K562 (cell line): ENCODE results near the gene CLDND1. TPM values are rescaled to one million over a fixed set of nuclear protein-coding genes. Genes with fewer than 3 reads are reported as not detected.

ENCODE experiments used
- ATAC-seq: fragments of 200-7000 bp; cut with Tn5 transposase; 3 replicates; pipeline ENCODE4 v1.9.1; 2020; ENCODE audit warnings: moderate library complexity
- BruUV-seq: library from RNA; stranded (reverse); fragments of 400-500 nt; replicated peaks from 2 replicates; lab custom pipeline; 2021; lab: Mats Ljungman, UMichigan
- CTCF ChIA-PET: fragments of 300-600 bp; formaldehyde crosslinking; extraction: SDS; loops from one replicate; lab custom pipeline; 2021; ENCODE audit warnings: low intra/inter-chr PET ratio; lab: Yijun Ruan, JAX
- POLR2A ChIA-PET: fragments of 300-600, 350-650 bp; sonication (Branson Sonifier 250); formaldehyde crosslinking; extraction: SDS; loops from one replicate; lab custom pipeline; 2021; ENCODE audit warnings: antibody characterized with exemption, inconsistent platforms; lab: Yijun Ruan, JAX
- DNase-seq, 4 experiments: peaks; one replicate each; pipeline versions ENCODE4 v3.0.0 to v3.0.0-alpha.2; 2011 to 2018; ENCODE audit warnings: low spot score in 3 of 4, mixed read lengths in 3 of 4; ENCODE audit errors: extremely low read depth in 1 of 4
- FAIRE-seq: peaks from 2 replicates; lab custom pipeline; 2011; peaks lifted over from hg19 to GRCh38; lab: Jason Lieb, UNC
- H2AFZ ChIP-seq: 2 replicates; pipeline ENCODE4 v1.6.0; 2011; ENCODE audit warnings: low read depth, low read length, control low read depth, inconsistent platforms
- H3K27ac ChIP-seq: fragments of 200-600 bp; 3 replicates; pipeline ENCODE4 v1.8.0; 2011; ENCODE audit warnings: low read depth, mild to moderate bottlenecking, control low read depth, inconsistent platforms, low read length, moderate library complexity, mixed read lengths; ENCODE audit errors: extremely low read depth
- H3K27me3 ChIP-seq, 2 experiments: fragments of 300-600 bp in 1 of 2; 2 replicates in 1 of 2; 3 replicates in 1 of 2; pipeline versions ENCODE4 v1.6.0 to v1.8.0; 2011; ENCODE audit warnings: inconsistent platforms in 2 of 2, low read length in 2 of 2, mild to moderate bottlenecking in 1 of 2, mixed read lengths in 1 of 2, moderate library complexity in 1 of 2; ENCODE audit not compliant: control insufficient read depth in 2 of 2, insufficient read depth in 2 of 2
- H3K36me3 ChIP-seq: fragments of 300-600 bp; 3 replicates; pipeline ENCODE4 v1.8.0; 2011; ENCODE audit warnings: mild to moderate bottlenecking, low read length, inconsistent platforms; ENCODE audit not compliant: control insufficient read depth, insufficient read depth
- H3K4me1 ChIP-seq, 2 experiments: fragments of 200-600 bp in 1 of 2; replicated peaks in 1 of 2; 2 replicates in 1 of 2; 3 replicates in 1 of 2; pipeline versions ENCODE4 v1.5.1 to v1.8.0; 2011; ENCODE audit warnings: inconsistent platforms in 2 of 2, low read length in 2 of 2, mild to moderate bottlenecking in 1 of 2, mixed read lengths in 1 of 2, moderate library complexity in 1 of 2; ENCODE audit not compliant: control insufficient read depth in 2 of 2, insufficient read depth in 2 of 2
- H3K4me2 ChIP-seq: 2 replicates; pipeline ENCODE4 v1.6.1; 2011; ENCODE audit warnings: low read length, control low read depth, inconsistent platforms, mixed read lengths; ENCODE audit not compliant: insufficient read depth
- H3K4me3 ChIP-seq: fragments of 200-600 bp; sonication (generic), shearing (Covaris generic); 2 replicates; pipeline ENCODE4 v1.5.1; 2016; ENCODE audit warnings: control low read depth, inconsistent platforms
- H3K79me2 ChIP-seq: fragments of 200-600 bp; 3 replicates; pipeline ENCODE4 v1.8.0; 2011; ENCODE audit warnings: low read length, inconsistent platforms; ENCODE audit not compliant: control insufficient read depth, insufficient read depth
- H3K9ac ChIP-seq, 2 experiments: 2 replicates each; pipeline versions ENCODE4 v1.6.0 to v1.6.1; 2011; ENCODE audit warnings: low read depth in 2 of 2, low read length in 2 of 2, control low read depth in 1 of 2, inconsistent platforms in 1 of 2, mild to moderate bottlenecking in 1 of 2, mixed read lengths in 1 of 2; ENCODE audit not compliant: insufficient read depth in 1 of 2
- H3K9me1 ChIP-seq: one replicate; pipeline ENCODE4 v1.6.0; 2011; ENCODE audit warnings: inconsistent platforms, mild to moderate bottlenecking, low read length, moderate library complexity; ENCODE audit not compliant: control insufficient read depth, insufficient read depth
- H3K9me3 ChIP-seq: replicated peaks from 2 replicates; pipeline ENCODE4 v1.5.1; 2011; ENCODE audit warnings: low read depth, low read length, inconsistent platforms; ENCODE audit not compliant: control insufficient read depth, insufficient read depth
- H4K20me1 ChIP-seq: replicated peaks from 2 replicates; pipeline ENCODE4 v1.6.1; 2011; ENCODE audit warnings: low read length, inconsistent platforms, mixed read lengths; ENCODE audit not compliant: control insufficient read depth, insufficient read depth
- CBFB ChIP-seq: sonication (generic); formaldehyde crosslinking; IDR thresholded peaks from 2 replicates; pipeline ENCODE4 v1.4.0; 2020; ENCODE audit warnings: mild to moderate bottlenecking, missing genetic modification reagents
- E2F4 ChIP-seq: sonication (generic); formaldehyde crosslinking; IDR thresholded peaks from 2 replicates; pipeline ENCODE4 v1.8.0; 2022; ENCODE audit warnings: mild to moderate bottlenecking, low read depth, missing genetic modification reagents
- MAFF ChIP-seq: IDR thresholded peaks from 2 replicates; pipeline ENCODE4 v1.6.1; 2012; ENCODE audit warnings: low read length, improper control_type of control experiment
- POLR2A ChIP-seq: fragments of 450-650 bp; conservative IDR thresholded peaks from 2 replicates; pipeline ENCODE4 v1.6.1; 2016
- PURB ChIP-seq: sonication (generic); formaldehyde crosslinking; IDR thresholded peaks from 2 replicates; pipeline ENCODE4 v1.9.0; 2021; ENCODE audit warnings: low read depth, mild to moderate bottlenecking, missing genetic modification reagents
- RBM22 ChIP-seq: fragments of 200-400 bp; formaldehyde crosslinking; IDR thresholded peaks from 2 replicates; pipeline ENCODE4 v1.6.1; 2018; ENCODE audit warnings: low read length, low read depth; ENCODE audit not compliant: poor library complexity, severe bottlenecking
- ZNF584 ChIP-seq: fragments of 200-800 bp; sonication (Bioruptor generic); IDR thresholded peaks from 2 replicates; pipeline ENCODE4 v1.6.1; 2016; ENCODE audit warnings: low read depth, mild to moderate bottlenecking, missing genetic modification characterization, missing compliant biosample characterization
- WGBS: fragments of 100-300 bp; shearing (Covaris generic); methylation state at CpG from one replicate; pipeline ENCODE4 v1.1.6; 2016; ENCODE audit warnings: low coverage, mixed read lengths; ENCODE audit not compliant: insufficient coverage; ENCODE audit errors: missing lambda C conversion rate; 5-methylcytosine and 5-hydroxymethylcytosine counted together
- in situ Hi-C: fragments of 300-500 bp; cut with MboI; formaldehyde crosslinking; loops from 4 replicates; pipeline ENCODE4 v1.15.0; 2018; ENCODE audit warnings: inconsistent platforms, mixed read lengths
- intact Hi-C: fragments of 100-400 bp; cut with micrococcal nuclease; formaldehyde crosslinking; loops from 2 replicates; pipeline ENCODE4 v1.14.2; 2022
- polyA plus RNA-seq, 8 experiments: library from polyadenylated mRNA; depleted of rRNA in 4 of 8; stranded (reverse) in 5 of 8; unstranded in 3 of 8; fragments of >200 nt; fragmentation: Nextera tagmentation in 2 of 8; fragmentation: Illumina TruSeq in 1 of 8; extraction: Ambion mirVana in 2 of 8; extraction: Trizol in 1 of 8; gene quantifications; 2 replicates each; pipeline versions ENCODE4 v1.2.1 to v1.2.3, GENCODE V29; 2011 to 2014; ENCODE audit warnings: inconsistent platforms in 1 of 8, missing spikeins in 1 of 8
- total RNA-seq, 7 experiments: library from RNA; depleted of rRNA in 6 of 7; stranded (reverse); fragments of >200 nt in 6 of 7; fragmentation: Illumina TruSeq in 2 of 7; extraction: Trizol in 2 of 7; gene quantifications; 2 replicates each; pipeline versions ENCODE4 v1.2.1 to v1.2.3, GENCODE V29; 2011 to 2021; ENCODE audit warnings: low replicate concordance in 1 of 7

The CLDND1 gene
- total and polyA plus RNA-seq, 9 of the 15 experiments (the other 6 are each of a cell fraction or from before 2014, with no cell fraction given) = 29.2 to 141 (median 60.7) TPM

GRCh38 chr3:98534168-98534567 lies 11.5 kb upstream of the CLDND1 start:
- no peak for FAIRE-seq
- intact Hi-C loops (no loop called here), in situ Hi-C loops (no loop called here)
- H3K79me2 ChIP-seq = no peaks in the 10 kb centered on the region
- H3K4me1 ChIP-seq = peaks cover 5 to 6% of the 10 kb centered on the region in 2 experiments; a peak in 3 of 5 replicates
- no peak for TF ChIP-seq PURB (CRISPR knock-in tag)
- no peak for ATAC-seq
- H3K36me3 ChIP-seq = no peaks in the 10 kb centered on the region
- H4K20me1 ChIP-seq = no peaks in the 10 kb centered on the region
- no peak for DNase-seq
- 92% methylated on average over 2 of the region's 2 CpGs for WGBS
- no peaks in the 10 kb centered on the region for H3K9me3 ChIP-seq
- no peaks in the 10 kb centered on the region for H3K27me3 ChIP-seq
- H2AFZ ChIP-seq = no peak overlapping the region
- POLR2A ChIA-PET = no interaction called here
- H3K9me1 ChIP-seq = no peaks in the 10 kb centered on the region
- H3K4me2 ChIP-seq = no peak overlapping the region
- no peak overlapping the region for H3K4me3 ChIP-seq
- H3K27ac ChIP-seq = no peak overlapping the region
- no TSS peak for BruUV-seq
- H3K9ac ChIP-seq = no peak overlapping the region
- CTCF ChIA-PET = no interaction called here

GRCh38 chr3:98532709-98533571 lies 10.2 kb upstream of the CLDND1 start:
- no TSS peak for BruUV-seq
- ChIA-PET CTCF (no interaction called here), POLR2A (interaction anchor here (0.6 to 1.1 kb wide), 3 partner anchors 10 to 1243 kb away, joined by 3 read pairs; partner anchors contain the start of gene CLDND1)
- H2AFZ ChIP-seq = peak overlapping the region; percentile 33; the same call in 1 of the 2 replicates
- H3K9ac ChIP-seq = no peak overlapping the region
- FAIRE-seq (no peak), DNase-seq (no peak), ATAC-seq (peak; percentile 34; the same call in 1 of the 3 replicates)
- no peak overlapping the region for H3K4me3 ChIP-seq
- in situ Hi-C loops = no loop called here
- no peak overlapping the region for H3K4me2 ChIP-seq
- no peaks in the 10 kb centered on the region for H3K9me3 ChIP-seq
- intact Hi-C loops = no loop called here
- H3K27ac ChIP-seq = no peak overlapping the region
- no peaks in the 10 kb centered on the region for H3K27me3 ChIP-seq
- TF ChIP-seq ZNF584 (CRISPR knock-in tag) (no peak), E2F4 (CRISPR knock-in tag) (no peak), CBFB (CRISPR knock-in tag) (no peak), MAFF (no peak), RBM22 (no peak), POLR2A (no peak)
- H3K36me3 ChIP-seq = no peaks in the 10 kb centered on the region
- no peaks in the 10 kb centered on the region for H4K20me1 ChIP-seq
- H3K4me1 ChIP-seq = peaks cover 6 to 9% of the 10 kb centered on the region in 2 experiments; a peak in 3 of 5 replicates
- WGBS = 59% methylated on average over 3 of the region's 6 CpGs
- no peaks in the 10 kb centered on the region for H3K79me2 ChIP-seq
- H3K9me1 ChIP-seq = no peaks in the 10 kb centered on the region
